ENCODE data around the gene STT3B.

GRCh38 chr3:31553258-31553657 is 20.5 kb downstream of the STT3B start:
- TF ChIP-seq CTCF (IDR thresholded peaks at IDR 0.05) (no peak), POLR2A (IDR thresholded peaks at IDR 0.05) (no peak)
